HepG2 (cell line): ENCODE measurements around the gene VSTM2A. TPM values are rescaled to one million over a fixed set of nuclear protein-coding genes. Genes with fewer than 3 reads are reported as not detected.

Experiments used
- ATAC-seq: fragments of 200-7000 bp; cut with Tn5 transposase; 3 replicates; pipeline ENCODE4 v1.9.1; 2020; ENCODE audit warnings: mild to moderate bottlenecking, moderate library complexity
- BruUV-seq: library from RNA; stranded (reverse); fragments of 400-500 nt; replicated peaks from 2 replicates; lab custom pipeline; 2021; lab: Mats Ljungman, UMichigan
- CTCF ChIA-PET: fragments of 300-600 bp; formaldehyde crosslinking; extraction: SDS; loops from one replicate; lab custom pipeline; 2021; ENCODE audit warnings: low total read pairs, inconsistent platforms, low intra/inter-chr PET ratio; lab: Yijun Ruan, JAX
- POLR2A ChIA-PET: fragments of 350-600 bp; sonication (Branson Sonifier 250); formaldehyde crosslinking; loops from one replicate; lab custom pipeline; 2020; ENCODE audit warnings: antibody characterized with exemption, inconsistent platforms; lab: Yijun Ruan, JAX
- DNase-seq: peaks from one replicate; pipeline ENCODE4 v3.0.0-alpha.2; 2015; ENCODE audit warnings: low spot score
- FAIRE-seq: peaks from 3 replicates; lab custom pipeline; 2011; peaks lifted over from hg19 to GRCh38; lab: Jason Lieb, UNC
- H2AFZ ChIP-seq: one replicate; pipeline ENCODE4 v1.6.1; 2011; ENCODE audit warnings: low read length, inconsistent platforms
- H3K27ac ChIP-seq: fragments of 300-600 bp; 3 replicates; pipeline ENCODE4 v1.8.0; 2011; ENCODE audit warnings: mixed run types, mild to moderate bottlenecking, mixed read lengths, low read length, inconsistent platforms; ENCODE audit not compliant: insufficient read depth; ENCODE audit errors: extremely low read length
- H3K27me3 ChIP-seq, 2 experiments: fragments of 200-600 bp in 1 of 2; 2 replicates in 1 of 2; 3 replicates in 1 of 2; pipeline versions ENCODE4 v1.6.0 to v1.8.0; 2011; ENCODE audit warnings: low read length in 2 of 2, mild to moderate bottlenecking in 2 of 2, moderate library complexity in 2 of 2, inconsistent platforms in 1 of 2; ENCODE audit not compliant: insufficient read depth in 2 of 2, control insufficient read depth in 1 of 2
- H3K36me3 ChIP-seq, 2 experiments: fragments of 200-600 bp in 1 of 2; replicated peaks in 1 of 2; 2 replicates in 1 of 2; 3 replicates in 1 of 2; pipeline versions ENCODE4 v1.5.1 to v1.8.0; 2011; ENCODE audit warnings: low read length in 2 of 2, inconsistent platforms in 1 of 2; ENCODE audit not compliant: insufficient read depth in 2 of 2, control insufficient read depth in 1 of 2
- H3K4me1 ChIP-seq: 2 replicates; pipeline ENCODE4 v1.5.1; 2012; ENCODE audit warnings: low read length, inconsistent platforms; ENCODE audit not compliant: insufficient read depth
- H3K4me2 ChIP-seq: 2 replicates; pipeline ENCODE4 v1.6.0; 2011; ENCODE audit warnings: low read depth, low read length, inconsistent platforms
- H3K4me3 ChIP-seq, 3 experiments: fragments of 200-600 bp in 1 of 3; sonication (generic), shearing (Covaris generic) in 1 of 3; replicated peaks in 1 of 3; 2 replicates each; pipeline ENCODE4 v1.5.1; 2011 to 2016; ENCODE audit warnings: low read length in 3 of 3, inconsistent platforms in 2 of 3, low read depth in 2 of 3, mild to moderate bottlenecking in 2 of 3, control low read depth in 1 of 3, mixed read lengths in 1 of 3; ENCODE audit not compliant: insufficient read depth in 1 of 3
- H3K79me2 ChIP-seq: one replicate; pipeline ENCODE4 v1.6.1; 2011; ENCODE audit warnings: low read length, inconsistent platforms; ENCODE audit not compliant: insufficient read depth
- H3K9ac ChIP-seq: 2 replicates; pipeline ENCODE4 v1.6.0; 2011; ENCODE audit warnings: mild to moderate bottlenecking, low read depth, low read length, inconsistent platforms; ENCODE audit not compliant: insufficient read depth
- H3K9me3 ChIP-seq: 2 replicates; pipeline ENCODE4 v1.5.1; 2012; ENCODE audit warnings: mild to moderate bottlenecking, low read length
- H4K20me1 ChIP-seq: 2 replicates; pipeline ENCODE4 v1.6.0; 2011; ENCODE audit warnings: inconsistent platforms, mild to moderate bottlenecking, low read length, moderate library complexity; ENCODE audit not compliant: insufficient read depth
- AKAP8 ChIP-seq: sonication (generic); formaldehyde crosslinking; IDR thresholded peaks from 2 replicates; pipeline ENCODE4 v1.5.1; 2020; ENCODE audit warnings: mild to moderate bottlenecking, missing genetic modification reagents
- BCL6 ChIP-seq: IDR thresholded peaks from 2 replicates; pipeline ENCODE4 v1.6.1; 2016; ENCODE audit warnings: missing genetic modification reagents, missing compliant biosample characterization
- BRF2 ChIP-seq: sonication (generic); formaldehyde crosslinking; IDR thresholded peaks from 2 replicates; pipeline ENCODE4 v1.8.1; 2022; ENCODE audit warnings: mild to moderate bottlenecking, missing genetic modification reagents
- ERF ChIP-seq: IDR thresholded peaks from 2 replicates; pipeline ENCODE4 v1.6.1; 2018; ENCODE audit warnings: missing biosample characterization, missing genetic modification reagents
- GATAD2A ChIP-seq: IDR thresholded peaks from 2 replicates; pipeline ENCODE4 v1.6.1; 2016
- GPN1 ChIP-seq: sonication (generic); formaldehyde crosslinking; IDR thresholded peaks from 2 replicates; pipeline ENCODE4 v1.5.1; 2020; ENCODE audit warnings: missing genetic modification reagents, borderline replicate concordance
- MAF1 ChIP-seq: sonication (generic); formaldehyde crosslinking; IDR thresholded peaks from 2 replicates; pipeline ENCODE4 v1.5.0; 2020; ENCODE audit warnings: missing genetic modification reagents, borderline replicate concordance
- PITX1 ChIP-seq: sonication (generic); formaldehyde crosslinking; IDR thresholded peaks from 2 replicates; pipeline ENCODE4 v1.5.1; 2020; ENCODE audit warnings: mild to moderate bottlenecking, missing genetic modification reagents
- POLR2AphosphoS5 ChIP-seq: IDR thresholded peaks from 2 replicates; pipeline ENCODE4 v1.6.1; 2012; ENCODE audit warnings: low read depth, low read length
- RFX5 ChIP-seq: IDR thresholded peaks from 2 replicates; pipeline ENCODE4 v1.6.1; 2011; ENCODE audit warnings: low read depth, low read length, improper control_type of control experiment
- SIN3B ChIP-seq: fragments of 150-350 bp; IDR thresholded peaks from 2 replicates; pipeline ENCODE4 v1.6.1; 2014; ENCODE audit warnings: low read length
- SIX1 ChIP-seq: sonication (generic); formaldehyde crosslinking; IDR thresholded peaks from 2 replicates; pipeline ENCODE4 v1.4.0; 2020; ENCODE audit warnings: missing genetic modification reagents, borderline replicate concordance
- TSC22D2 ChIP-seq: sonication (generic); formaldehyde crosslinking; IDR thresholded peaks from 2 replicates; pipeline ENCODE4 v1.5.1; 2020; ENCODE audit warnings: missing genetic modification reagents, mild to moderate bottlenecking, borderline replicate concordance
- ZBTB7B ChIP-seq: sonication (generic); formaldehyde crosslinking; IDR thresholded peaks from 2 replicates; pipeline ENCODE4 v1.4.0; 2020; ENCODE audit warnings: missing genetic modification reagents
- ZNF18 ChIP-seq: sonication (generic); formaldehyde crosslinking; IDR thresholded peaks from 2 replicates; pipeline ENCODE4 v1.8.0; 2022; ENCODE audit warnings: mild to moderate bottlenecking, missing genetic modification reagents; ENCODE audit not compliant: insufficient replicate concordance
- ZNF362 ChIP-seq: sonication (generic); formaldehyde crosslinking; IDR thresholded peaks from 2 replicates; pipeline ENCODE4 v1.4.0; 2020; ENCODE audit warnings: missing genetic modification reagents, mild to moderate bottlenecking, borderline replicate concordance
- ZNF451 ChIP-seq: sonication (generic); formaldehyde crosslinking; IDR thresholded peaks from 2 replicates; pipeline ENCODE4 v1.5.0; 2020; ENCODE audit warnings: mild to moderate bottlenecking, missing genetic modification reagents
- ZNF549 ChIP-seq: sonication (generic); formaldehyde crosslinking; IDR thresholded peaks from 2 replicates; pipeline ENCODE4 v1.5.0; 2020; ENCODE audit warnings: missing genetic modification reagents
- ZNF883 ChIP-seq: sonication (generic); formaldehyde crosslinking; IDR thresholded peaks from 2 replicates; pipeline ENCODE4 v1.5.1; 2020; ENCODE audit warnings: mild to moderate bottlenecking, missing genetic modification reagents; ENCODE audit errors: not compliant biosample characterization
- WGBS: methylation state at CpG from one replicate; pipeline ENCODE4 v1.1.6; 2017; ENCODE audit warnings: low lambda C conversion rate; 5-methylcytosine and 5-hydroxymethylcytosine counted together
- in situ Hi-C: cut with HindIII; loops from 2 replicates; pipeline ENCODE4 v1.10.0; 2017; ENCODE audit warnings: low pct_unique_long_range_greater_than_20kb; ENCODE audit not compliant: extremely low pct_ligation_motif_present
- intact Hi-C: fragments of 100-400 bp; cut with micrococcal nuclease; formaldehyde crosslinking; loops from one replicate; pipeline ENCODE4 v1.10.0; 2022; ENCODE audit not compliant: unreplicated experiment
- polyA plus RNA-seq, 8 experiments: library from polyadenylated mRNA; depleted of rRNA in 3 of 8; stranded (reverse) in 7 of 8; unstranded in 1 of 8; fragments of >200 nt; fragmentation: Illumina TruSeq in 4 of 8; extraction: Trizol in 4 of 8; gene quantifications; 2 replicates each; pipeline versions ENCODE4 v1.2.1 to v1.2.3, GENCODE V29; 2011 to 2016; ENCODE audit warnings: low read depth in 4 of 8, missing spikeins in 1 of 8, mixed read lengths in 1 of 8; ENCODE audit not compliant: insufficient read depth in 1 of 8
- total RNA-seq, 5 experiments: library from RNA; depleted of rRNA; stranded (reverse); fragments of >200 nt; fragmentation: Illumina TruSeq; extraction: Trizol; gene quantifications; 2 replicates each; pipeline ENCODE4 v1.2.3, GENCODE V29; 2016; ENCODE audit warnings: low read depth in 1 of 5

VSTM2A gene
- total and polyA plus RNA-seq, 2 of the 13 experiments (the other 11 are each of a cell fraction or from before 2014, with no cell fraction given): not detected

GRCh38 chr7:54559401-54559800, 17.2 kb downstream of the VSTM2A start:
- ATAC-seq (no peak), FAIRE-seq (no peak), DNase-seq (no peak)
- no peaks in the 10 kb centered on the region for H3K27me3 ChIP-seq
- H3K27ac ChIP-seq: no peak overlapping the region
- no peaks in the 10 kb centered on the region for H4K20me1 ChIP-seq
- H3K9me3 ChIP-seq: no peaks in the 10 kb centered on the region
- in situ Hi-C loops: no loop called here
- BruUV-seq: no TSS peak
- ChIA-PET POLR2A (no interaction called here), CTCF (no interaction called here)
- TF ChIP-seq SIX1: no peak
- TF ChIP-seq MAF1 (CRISPR knock-in tag): no peak
- no peak for TF ChIP-seq BCL6
- TF ChIP-seq POLR2AphosphoS5: no peak
- TF ChIP-seq GATAD2A: no peak
- no peak for TF ChIP-seq ERF (CRISPR knock-in tag)
- no peak for TF ChIP-seq AKAP8 (CRISPR knock-in tag)
- no peak for TF ChIP-seq PITX1
- H3K36me3 ChIP-seq: no peaks in the 10 kb centered on the region
- H3K79me2 ChIP-seq: no peaks in the 10 kb centered on the region
- H3K4me1 ChIP-seq: no peaks in the 10 kb centered on the region
- 0% methylated on average over 1 of the region's 1 CpG for WGBS
- H3K4me2 ChIP-seq: no peak overlapping the region
- intact Hi-C loops: no loop called here
- no peak overlapping the region for H3K9ac ChIP-seq
- no peak overlapping the region for H2AFZ ChIP-seq
- H3K4me3 ChIP-seq: no peak overlapping the region

- Histone ChIP-seq H3K9ac (no peak overlapping the region), H3K4me2 (no peak overlapping the region), H3K27ac (no peak overlapping the region), H2AFZ (no peak overlapping the region), H4K20me1 (no peaks in the 10 kb centered on the region), H3K9me3 (no peaks in the 10 kb centered on the region), H3K27me3 (no peaks in the 10 kb centered on the region), H3K36me3 (no peaks in the 10 kb centered on the region), H3K4me3 (no peak overlapping the region)
- in situ Hi-C loops: no loop called here
- BruUV-seq: no TSS peak
- CTCF ChIA-PET: no interaction called here
- DNase-seq (no peak), FAIRE-seq (no peak)
- WGBS: 2% methylated on average over 2 of the region's 2 CpGs
- no peak for TF ChIP-seq ZBTB7B (CRISPR knock-in tag)
- no peak for TF ChIP-seq ZNF883
- no peak for TF ChIP-seq SIN3B
- no peak for TF ChIP-seq ZNF451 (CRISPR knock-in tag)
- no peak for TF ChIP-seq GPN1
- no peak for TF ChIP-seq BRF2 (CRISPR knock-in tag)
- TF ChIP-seq ZNF18 (CRISPR knock-in tag): no peak
- no peak for TF ChIP-seq ZNF362 (CRISPR knock-in tag)
- no peak for TF ChIP-seq RFX5
- TF ChIP-seq TSC22D2 (CRISPR knock-in tag): no peak
- no peak for TF ChIP-seq ZNF549 (CRISPR knock-in tag)
- TF ChIP-seq, all 625 proteins: peak for 0
- intact Hi-C loops: no loop called here
- H3K79me2 ChIP-seq: no peaks in the 10 kb centered on the region
- no peaks in the 10 kb centered on the region for H3K4me1 ChIP-seq
- POLR2A ChIA-PET: no interaction called here
- ATAC-seq: no peak
These were observed 18.0 kb downstream of the VSTM2A start for GRCh38 chr7:54560198-54560597.
